OCI-M1 (cell line): Measurements from ENCODE around the gene BCAN.

ENCODE experiments used
- DNase-seq: peaks from one replicate; lab custom pipeline; 2025; lab: John Stamatoyannopoulos, UW

The BCAN gene

GRCh38 chr1:156696755-156697154, 54.8 kb downstream of the BCAN start:
- no peak for DNase-seq

- DNase-seq: no peak
Observed at GRCh38 chr1:156697481-156697880, 55.6 kb downstream of the BCAN start.

GRCh38 chr1:156698995-156699394, 57.1 kb downstream of the BCAN start:
- DNase-seq: no peak

- no peak for DNase-seq
Observed at GRCh38 chr1:156700736-156701531, 59.0 kb downstream of the BCAN start.

- no peak for DNase-seq
Observed at GRCh38 chr1:156703336-156703735, 61.4 kb downstream of the BCAN start.

- no peak for DNase-seq
Observed at GRCh38 chr1:156703741-156704140, 61.8 kb downstream of the BCAN start.

- no peak for DNase-seq
Observed at GRCh38 chr1:156704166-156704711, 62.3 kb downstream of the BCAN start.

GRCh38 chr1:156704930-156705320, 63.0 kb downstream of the BCAN start:
- DNase-seq: no peak

GRCh38 chr1:156705321-156705917, 63.5 kb downstream of the BCAN start, which contains the start of gene CRABP2:
Gene CRABP2 (minus strand): TSS chr1:156705583. CDS start chr1:156705446, 137 bp downstream.
- peak; percentile 61 for DNase-seq

GRCh38 chr1:156705918-156706656, 64.2 kb downstream of the BCAN start:
- DNase-seq: peak; percentile 79

GRCh38 chr1:156706657-156707416, 64.9 kb downstream of the BCAN start:
- no peak for DNase-seq

- no peak for DNase-seq
Observed at GRCh38 chr1:156707417-156708217, 65.7 kb downstream of the BCAN start.

- DNase-seq: no peak
Observed at GRCh38 chr1:156708218-156708661, 66.3 kb downstream of the BCAN start.

GRCh38 chr1:156709031-156709430, 67.1 kb downstream of the BCAN start:
- no peak for DNase-seq
